ENCODE measurements around the gene BANP.

- TF ChIP-seq, protein P1, sequence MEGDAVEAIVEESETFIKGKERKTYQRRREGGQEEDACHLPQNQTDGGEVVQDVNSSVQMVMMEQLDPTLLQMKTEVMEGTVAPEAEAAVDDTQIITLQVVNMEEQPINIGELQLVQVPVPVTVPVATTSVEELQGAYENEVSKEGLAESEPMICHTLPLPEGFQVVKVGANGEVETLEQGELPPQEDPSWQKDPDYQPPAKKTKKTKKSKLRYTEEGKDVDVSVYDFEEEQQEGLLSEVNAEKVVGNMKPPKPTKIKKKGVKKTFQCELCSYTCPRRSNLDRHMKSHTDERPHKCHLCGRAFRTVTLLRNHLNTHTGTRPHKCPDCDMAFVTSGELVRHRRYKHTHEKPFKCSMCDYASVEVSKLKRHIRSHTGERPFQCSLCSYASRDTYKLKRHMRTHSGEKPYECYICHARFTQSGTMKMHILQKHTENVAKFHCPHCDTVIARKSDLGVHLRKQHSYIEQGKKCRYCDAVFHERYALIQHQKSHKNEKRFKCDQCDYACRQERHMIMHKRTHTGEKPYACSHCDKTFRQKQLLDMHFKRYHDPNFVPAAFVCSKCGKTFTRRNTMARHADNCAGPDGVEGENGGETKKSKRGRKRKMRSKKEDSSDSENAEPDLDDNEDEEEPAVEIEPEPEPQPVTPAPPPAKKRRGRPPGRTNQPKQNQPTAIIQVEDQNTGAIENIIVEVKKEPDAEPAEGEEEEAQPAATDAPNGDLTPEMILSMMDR (conservative IDR thresholded peaks at IDR 0.05; ENCODE audit: low read depth, low read length), result no peak
- TF ChIP-seq EZH2 (IDR thresholded peaks at IDR 0.05; ENCODE audit: low read length, unreplicated experiment) (no peak), EZH2phosphoT487 (IDR thresholded peaks at IDR 0.05; ENCODE audit: borderline replicate concordance, low read length) (no peak)
Observed at GRCh38 chr16:88020516-88020885, 69.3 kb downstream of the BANP start.

Data from PC-3 (cell line).